Glutamatergic neuron (in vitro differentiated cells): ENCODE data around the gene SERINC5. TPM values are rescaled to one million over a fixed set of nuclear protein-coding genes. Genes with fewer than 3 reads are reported as not detected.

Experiments
- DNase-seq: peaks from one replicate; pipeline ENCODE4 v3.0.0; 2022
- H3K27ac Mint-ChIP-seq: one replicate; pipeline ENCODE4 v1.8.0; 2020; ENCODE audit warnings: mild to moderate bottlenecking, mixed read lengths, inconsistent platforms; ENCODE audit not compliant: unreplicated experiment
- H3K27me3 Mint-ChIP-seq: one replicate; pipeline ENCODE4 v1.8.0; 2020; ENCODE audit warnings: mild to moderate bottlenecking, moderate library complexity, mixed read lengths, inconsistent platforms; ENCODE audit not compliant: unreplicated experiment
- H3K36me3 Mint-ChIP-seq: one replicate; pipeline ENCODE4 v1.8.0; 2020; ENCODE audit warnings: mild to moderate bottlenecking, mixed read lengths, inconsistent platforms; ENCODE audit not compliant: unreplicated experiment
- H3K4me1 Mint-ChIP-seq: one replicate; pipeline ENCODE4 v1.8.0; 2020; ENCODE audit warnings: mild to moderate bottlenecking, low read depth, mixed read lengths, inconsistent platforms; ENCODE audit not compliant: unreplicated experiment
- H3K4me3 Mint-ChIP-seq: one replicate; pipeline ENCODE4 v1.8.0; 2020; ENCODE audit warnings: mild to moderate bottlenecking, mixed read lengths, inconsistent platforms; ENCODE audit not compliant: unreplicated experiment
- H3K9me3 Mint-ChIP-seq: one replicate; pipeline ENCODE4 v1.8.0; 2020; ENCODE audit warnings: mild to moderate bottlenecking, moderate library complexity, mixed read lengths, inconsistent platforms; ENCODE audit not compliant: unreplicated experiment
- CTCF ChIP-seq: fragments of 200-600 bp; sonication (generic); IDR thresholded peaks from one replicate; pipeline ENCODE4 v1.5.0; 2021; ENCODE audit not compliant: partially characterized antibody, unreplicated experiment
- total RNA-seq: library from RNA; stranded (reverse); fragmentation: NEBNext Ultra II Directional; extraction: Animal tissue kit (Norgen Biotek cat#: 25700); gene quantifications from one replicate; pipeline ENCODE4 v1.2.1, GENCODE V29; 2021; ENCODE audit not compliant: unreplicated experiment

SERINC5 gene
- total RNA-seq, 1 donor from 2014 or later, result 15.1 TPM

GRCh38 chr5:80215523-80215922 lies 40.3 kb downstream of the SERINC5 start:
- H3K4me1 Mint-ChIP-seq, result peaks cover 8% of the 10 kb centered on the region
- H3K9me3 Mint-ChIP-seq, result no peaks in the 10 kb centered on the region
- TF ChIP-seq CTCF, result no peak
- no peak overlapping the region for H3K27ac Mint-ChIP-seq
- no peak overlapping the region for H3K4me3 Mint-ChIP-seq
- no peaks in the 10 kb centered on the region for H3K36me3 Mint-ChIP-seq
- H3K27me3 Mint-ChIP-seq, result no peaks in the 10 kb centered on the region
- DNase-seq, result no peak

GRCh38 chr5:80213466-80213865 lies 42.4 kb downstream of the SERINC5 start:
- Mint-ChIP-seq H3K36me3 (no peaks in the 10 kb centered on the region), H3K27ac (no peak overlapping the region), H3K4me3 (no peak overlapping the region), H3K9me3 (no peaks in the 10 kb centered on the region), H3K4me1 (peaks cover 7% of the 10 kb centered on the region), H3K27me3 (peaks cover 2% of the 10 kb centered on the region)
- no peak for TF ChIP-seq CTCF
- no peak for DNase-seq

GRCh38 chr5:80212171-80212667 lies 43.6 kb downstream of the SERINC5 start:
- Mint-ChIP-seq H3K36me3 (no peaks in the 10 kb centered on the region), H3K4me3 (no peak overlapping the region), H3K9me3 (no peaks in the 10 kb centered on the region), H3K4me1 (peaks cover 7% of the 10 kb centered on the region), H3K27ac (no peak overlapping the region), H3K27me3 (peaks cover 2% of the 10 kb centered on the region)
- TF ChIP-seq CTCF, result no peak
- no peak for DNase-seq

GRCh38 chr5:80211327-80211726 lies 44.5 kb downstream of the SERINC5 start:
- Mint-ChIP-seq H3K27ac (no peak overlapping the region), H3K4me1 (peaks cover 7% of the 10 kb centered on the region), H3K27me3 (peaks cover 2% of the 10 kb centered on the region), H3K9me3 (no peaks in the 10 kb centered on the region), H3K36me3 (no peaks in the 10 kb centered on the region), H3K4me3 (no peak overlapping the region)
- TF ChIP-seq CTCF, result no peak
- no peak for DNase-seq

- H3K36me3 Mint-ChIP-seq, result no peaks in the 10 kb centered on the region
These were observed 45.8 kb downstream of the SERINC5 start for GRCh38 chr5:80210014-80210413.

More at GRCh38 chr5:80210014-80210413, 45.8 kb downstream of the SERINC5 start:
- no peak overlapping the region for H3K4me3 Mint-ChIP-seq
- TF ChIP-seq CTCF, result no peak
- no peak for DNase-seq
- H3K9me3 Mint-ChIP-seq, result no peaks in the 10 kb centered on the region
- peaks cover 7% of the 10 kb centered on the region for H3K4me1 Mint-ChIP-seq
- peaks cover 2% of the 10 kb centered on the region for H3K27me3 Mint-ChIP-seq
- no peak overlapping the region for H3K27ac Mint-ChIP-seq
